NK-92 treated with Interleukin-12 subunit alpha and Interleukin-12 subunit beta, amount 100 ng/mL, for 24 hours (cell line): Measurements from ENCODE around the gene S100Z.
"Not testable (repeated sequence)": the region's sequence is repeated elsewhere in the genome, so short reads cannot be mapped to it uniquely, and the experiment has no call there.

ENCODE experiments used
- DNase-seq: peaks from one replicate; lab custom pipeline; 2025; lab: John Stamatoyannopoulos, UW

Gene S100Z

GRCh38 chr5:76826416-76826815 lies 23.4 kb upstream of the S100Z start:
- not testable (repeated sequence) for DNase-seq

- no peak for DNase-seq
Measured at GRCh38 chr5:76831110-76831452, 18.7 kb upstream of the S100Z start.

GRCh38 chr5:76836181-76836580 lies 13.6 kb upstream of the S100Z start:
- DNase-seq: no peak

- no peak for DNase-seq
Measured at GRCh38 chr5:76836585-76836984, 13.2 kb upstream of the S100Z start.

GRCh38 chr5:76838481-76839261 lies 11.1 kb upstream of the S100Z start:
- DNase-seq: no peak

- DNase-seq: no peak
Measured at GRCh38 chr5:76841361-76841760, 8.5 kb upstream of the S100Z start.

GRCh38 chr5:76845890-76846289 lies 3.9 kb upstream of the S100Z start:
- DNase-seq: no peak

- no peak for DNase-seq
Measured at GRCh38 chr5:76850543-76851145, 830 bp downstream of the S100Z start.

GRCh38 chr5:76851728-76852369 lies 2.0 kb downstream of the S100Z start:
- DNase-seq: no peak

GRCh38 chr5:76852772-76853171 lies 3.0 kb downstream of the S100Z start:
- DNase-seq: no peak

- DNase-seq: not testable (repeated sequence)
Measured at GRCh38 chr5:76853741-76854140, 3.9 kb downstream of the S100Z start.

GRCh38 chr5:76854644-76855043 lies 4.8 kb downstream of the S100Z start:
- no peak for DNase-seq

GRCh38 chr5:76855501-76855900 lies 5.7 kb downstream of the S100Z start:
- DNase-seq: not testable (repeated sequence)

- DNase-seq: no peak
Measured at GRCh38 chr5:76855961-76856360, 6.1 kb downstream of the S100Z start.

GRCh38 chr5:76856800-76857199 lies 7.0 kb downstream of the S100Z start:
- DNase-seq: not testable (repeated sequence)

- DNase-seq: no peak
Measured at GRCh38 chr5:76859591-76860247, 9.9 kb downstream of the S100Z start.

GRCh38 chr5:76861612-76862011 lies 11.8 kb downstream of the S100Z start:
- no peak for DNase-seq

GRCh38 chr5:76863001-76863400 lies 13.2 kb downstream of the S100Z start:
- no peak for DNase-seq

GRCh38 chr5:76866503-76866902 lies 16.7 kb downstream of the S100Z start:
- DNase-seq: no peak

GRCh38 chr5:76867038-76867437 lies 17.2 kb downstream of the S100Z start:
- no peak for DNase-seq

GRCh38 chr5:76867827-76868693 lies 18.2 kb downstream of the S100Z start:
- peak; percentile 15 for DNase-seq

GRCh38 chr5:76870046-76870445 lies 20.2 kb downstream of the S100Z start:
- DNase-seq: no peak
